Keratinocyte (primary cell): ENCODE measurements around the gene CPNE4. TPM values are rescaled to one million over a fixed set of nuclear protein-coding genes. Genes with fewer than 3 reads are reported as not detected.

Source experiments
- DNase-seq: peaks from one replicate; pipeline ENCODE4 v3.0.0-alpha.2; 2011; ENCODE audit warnings: low read depth, missing footprints, low spot score
- FAIRE-seq: peaks from 2 replicates; lab custom pipeline; 2011; peaks lifted over from hg19 to GRCh38; lab: Jason Lieb, UNC
- H2AFZ ChIP-seq: 2 replicates; pipeline ENCODE4 v1.6.0; 2012; ENCODE audit warnings: low read length, control low read depth, inconsistent platforms; ENCODE audit not compliant: control insufficient read depth
- H3K27ac ChIP-seq: 2 replicates; pipeline ENCODE4 v1.5.1; 2011; ENCODE audit warnings: low read length; ENCODE audit not compliant: control insufficient read depth, insufficient read depth
- H3K27me3 ChIP-seq: 3 replicates; pipeline ENCODE4 v1.6.0; 2011; ENCODE audit warnings: low read length; ENCODE audit not compliant: control insufficient read depth, insufficient read depth; ENCODE audit errors: extremely low read depth
- H3K36me3 ChIP-seq, 2 experiments: 2 replicates in 1 of 2; 3 replicates in 1 of 2; pipeline ENCODE4 v1.5.1; 2011; ENCODE audit warnings: low read length in 2 of 2, mild to moderate bottlenecking in 1 of 2; ENCODE audit not compliant: control insufficient read depth in 2 of 2, insufficient read depth in 2 of 2; ENCODE audit errors: extremely low read depth in 1 of 2
- H3K4me1 ChIP-seq: 3 replicates; pipeline ENCODE4 v1.5.1; 2011; ENCODE audit warnings: low read length; ENCODE audit not compliant: control insufficient read depth, insufficient read depth; ENCODE audit errors: extremely low read depth
- H3K4me2 ChIP-seq: 3 replicates; pipeline ENCODE4 v1.6.0; 2011; ENCODE audit warnings: low read depth, low read length; ENCODE audit not compliant: control insufficient read depth, insufficient read depth; ENCODE audit errors: extremely low read depth
- H3K4me3 ChIP-seq, 3 experiments: fragments of 200-600 bp in 1 of 3; sonication (generic) in 1 of 3; 2 replicates in 2 of 3; 3 replicates in 1 of 3; pipeline ENCODE4 v1.5.1; 2011 to 2016; ENCODE audit warnings: low read length in 3 of 3, mild to moderate bottlenecking in 3 of 3, control low read depth in 2 of 3, inconsistent platforms in 1 of 3, low read depth in 1 of 3, mixed read lengths in 1 of 3, mixed run types in 1 of 3, moderate library complexity in 1 of 3; ENCODE audit not compliant: control insufficient read depth in 2 of 3, insufficient read depth in 2 of 3; ENCODE audit errors: extremely low read depth in 1 of 3
- H3K79me2 ChIP-seq: 2 replicates; pipeline ENCODE4 v1.6.0; 2012; ENCODE audit warnings: low read length; ENCODE audit not compliant: control insufficient read depth, insufficient read depth
- H3K9ac ChIP-seq: 3 replicates; pipeline ENCODE4 v1.6.0; 2011; ENCODE audit warnings: low read length; ENCODE audit not compliant: control insufficient read depth, insufficient read depth; ENCODE audit errors: extremely low read depth
- H3K9me1 ChIP-seq: 3 replicates; pipeline ENCODE4 v1.6.0; 2011; ENCODE audit warnings: low read length; ENCODE audit not compliant: control insufficient read depth, insufficient read depth; ENCODE audit errors: extremely low read depth
- H3K9me3 ChIP-seq: 2 replicates; pipeline ENCODE4 v1.5.1; 2012; ENCODE audit warnings: low read depth, low read length; ENCODE audit not compliant: control insufficient read depth
- H4K20me1 ChIP-seq: 3 replicates; pipeline ENCODE4 v1.6.0; 2011; ENCODE audit warnings: low read length; ENCODE audit not compliant: control insufficient read depth, insufficient read depth; ENCODE audit errors: extremely low read depth
- CTCF ChIP-seq, 3 experiments: IDR thresholded peaks in 1 of 3; conservative IDR thresholded peaks in 1 of 3; optimal IDR thresholded peaks in 1 of 3; 2 replicates in 2 of 3; 3 replicates in 1 of 3; pipeline versions ENCODE3 to v1.5.1; 2011; ENCODE audit warnings: low read length in 3 of 3, mild to moderate bottlenecking in 3 of 3, moderate library complexity in 2 of 3, control low read depth in 1 of 3, inconsistent platforms in 1 of 3; ENCODE audit not compliant: insufficient read depth in 2 of 3; ENCODE audit errors: extremely low read depth in 1 of 3
- EZH2 ChIP-seq: IDR thresholded peaks from one replicate; pipeline ENCODE4 v1.6.1; 2012; ENCODE audit warnings: inconsistent platforms, mild to moderate bottlenecking, low read length, moderate library complexity
- dilution Hi-C: fragments of 300-500 bp; cut with MboI; formaldehyde crosslinking; loops from one replicate; pipeline ENCODE4 v1.7.0; 2020; ENCODE audit warnings: low sequenced_read_pairs; ENCODE audit not compliant: extremely low pct_ligation_motif_present
- polyA plus RNA-seq, 5 experiments: library from polyadenylated mRNA; depleted of rRNA in 3 of 5; stranded (reverse) in 3 of 5; stranded (forward) in 1 of 5; unstranded in 1 of 5; fragments of >200 nt; gene quantifications; 1 replicate in 1 of 5; 2 replicates in 3 of 5; 3 replicates in 1 of 5; pipeline versions ENCODE4 v1.2.1 to v1.2.3, GENCODE V29; 2011 to 2012; ENCODE audit warnings: missing spikeins in 2 of 5, low read depth in 1 of 5, low replicate concordance in 1 of 5

CPNE4 gene
- polyA plus RNA-seq, 1 donor (not counting 4 experiments of a cell fraction or from before 2014, with no cell fraction given): 0.08 TPM

- DNase-seq: no peak
- dilution Hi-C loops: no loop called here
Observed at GRCh38 chr3:131957980-131958379, 76.8 kb downstream of the CPNE4 start.

GRCh38 chr3:131957511-131957910, 77.3 kb downstream of the CPNE4 start:
- Histone ChIP-seq H3K9me1 (no peaks in the 10 kb centered on the region), H3K79me2 (no peaks in the 10 kb centered on the region), H3K4me2 (no peak overlapping the region), H3K27ac (no peak overlapping the region), H3K4me1 (no peaks in the 10 kb centered on the region), H2AFZ (no peak overlapping the region), H4K20me1 (no peaks in the 10 kb centered on the region), H3K4me3 (no peak overlapping the region), H3K27me3 (no peaks in the 10 kb centered on the region), H3K9me3 (no peaks in the 10 kb centered on the region), H3K36me3 (no peaks in the 10 kb centered on the region), H3K9ac (no peak overlapping the region)
- dilution Hi-C loops: no loop called here
- no peak for DNase-seq
- FAIRE-seq: no peak
- TF ChIP-seq EZH2 (no peak), CTCF (optimal IDR thresholded peaks at IDR 0.05 in 1 of 3, IDR thresholded peaks at IDR 0.05 in 1 of 3, conservative IDR thresholded peaks at IDR 0.05 in 1 of 3; ENCODE audit: extremely low read depth in 1 of 3, insufficient read depth in 2 of 3, low read length in 3 of 3) (no peak)

More at GRCh38 chr3:131957980-131958379, 76.8 kb downstream of the CPNE4 start:
- Histone ChIP-seq H3K27ac (no peak overlapping the region), H3K9me3 (no peaks in the 10 kb centered on the region), H3K9ac (no peak overlapping the region), H3K4me1 (no peaks in the 10 kb centered on the region), H4K20me1 (no peaks in the 10 kb centered on the region), H2AFZ (no peak overlapping the region), H3K79me2 (no peaks in the 10 kb centered on the region), H3K27me3 (no peaks in the 10 kb centered on the region), H3K4me3 (no peak overlapping the region), H3K9me1 (no peaks in the 10 kb centered on the region), H3K36me3 (no peaks in the 10 kb centered on the region), H3K4me2 (no peak overlapping the region)
- no peak for FAIRE-seq
- TF ChIP-seq CTCF (optimal IDR thresholded peaks at IDR 0.05 in 1 of 3, IDR thresholded peaks at IDR 0.05 in 1 of 3, conservative IDR thresholded peaks at IDR 0.05 in 1 of 3; ENCODE audit: extremely low read depth in 1 of 3, insufficient read depth in 2 of 3, low read length in 3 of 3) (no peak), EZH2 (no peak)
